Measurements from ENCODE around the gene PTGER1. TPM values are rescaled to one million over a fixed set of nuclear protein-coding genes. Genes with fewer than 3 reads are reported as not detected.

Gene PTGER1
- total and polyA plus RNA-seq, 2 of the 4 experiments (the other 2 are of a cell fraction), result 0.54 to 0.60 TPM

DNA sequence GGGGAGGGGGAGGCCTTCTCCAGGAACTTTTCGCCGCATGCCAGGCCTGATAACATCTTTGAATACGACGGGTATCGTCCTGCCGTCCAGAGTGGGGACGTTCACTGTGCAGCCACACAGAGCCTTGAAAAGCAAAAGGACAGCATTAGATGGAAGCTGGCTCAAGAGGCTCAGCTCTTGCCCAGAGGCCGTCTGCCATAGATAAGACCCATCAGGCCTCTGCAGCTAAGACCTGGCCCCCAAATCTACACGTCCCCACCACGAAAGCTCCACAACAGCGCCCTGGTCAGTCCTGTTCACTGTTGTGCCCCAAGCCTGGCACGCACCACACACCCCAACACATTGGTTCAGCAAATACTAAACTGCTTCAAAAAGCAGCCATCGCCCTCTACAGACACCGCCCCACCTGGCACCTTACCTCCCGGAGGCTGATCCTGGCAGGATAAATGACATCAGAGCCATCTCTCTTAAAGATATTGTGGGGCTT, 40.9 kb upstream of the PTGER1 start:
- H4K5ac ChIP-seq (ENCODE audit: low read depth, low read length), result no peak overlapping the region
- H2AFZ ChIP-seq (replicated peaks; ENCODE audit: low read length, poor library complexity), result no peak overlapping the region
- H3K27ac ChIP-seq (ENCODE audit: insufficient read depth, low read length), result no peak overlapping the region
- H3K4me1 ChIP-seq (ENCODE audit: control insufficient read depth, insufficient read depth, low read length), result peaks cover 18% of the 10 kb centered on the region
- BruUV-seq (replicated peaks), result no TSS peak
- H3K18ac ChIP-seq (ENCODE audit: low read depth, low read length), result no peak overlapping the region
- H2BK20ac ChIP-seq (ENCODE audit: low read depth, low read length), result no peak overlapping the region
- no peak overlapping the region for H3K9ac ChIP-seq (ENCODE audit: low read depth, low read length)
- ChIA-PET POLR2A (ENCODE audit: unreplicated experiment) (interaction anchor here (0.7 kb wide), 1 partner anchor 13 kb away, joined by 3 read pairs; no protein-coding TSS in a partner anchor), CTCF (no interaction called here)
- no peak overlapping the region for H2BK120ac ChIP-seq (ENCODE audit: low read depth, low read length)
- 0 out of 2 replicates have a peak, but pooled peaks have one; percentile 4 for TF ChIP-seq POLR2A (IDR thresholded peaks at IDR 0.05; ENCODE audit: low read depth, low read length)
- TF ChIP-seq, protein P1, sequence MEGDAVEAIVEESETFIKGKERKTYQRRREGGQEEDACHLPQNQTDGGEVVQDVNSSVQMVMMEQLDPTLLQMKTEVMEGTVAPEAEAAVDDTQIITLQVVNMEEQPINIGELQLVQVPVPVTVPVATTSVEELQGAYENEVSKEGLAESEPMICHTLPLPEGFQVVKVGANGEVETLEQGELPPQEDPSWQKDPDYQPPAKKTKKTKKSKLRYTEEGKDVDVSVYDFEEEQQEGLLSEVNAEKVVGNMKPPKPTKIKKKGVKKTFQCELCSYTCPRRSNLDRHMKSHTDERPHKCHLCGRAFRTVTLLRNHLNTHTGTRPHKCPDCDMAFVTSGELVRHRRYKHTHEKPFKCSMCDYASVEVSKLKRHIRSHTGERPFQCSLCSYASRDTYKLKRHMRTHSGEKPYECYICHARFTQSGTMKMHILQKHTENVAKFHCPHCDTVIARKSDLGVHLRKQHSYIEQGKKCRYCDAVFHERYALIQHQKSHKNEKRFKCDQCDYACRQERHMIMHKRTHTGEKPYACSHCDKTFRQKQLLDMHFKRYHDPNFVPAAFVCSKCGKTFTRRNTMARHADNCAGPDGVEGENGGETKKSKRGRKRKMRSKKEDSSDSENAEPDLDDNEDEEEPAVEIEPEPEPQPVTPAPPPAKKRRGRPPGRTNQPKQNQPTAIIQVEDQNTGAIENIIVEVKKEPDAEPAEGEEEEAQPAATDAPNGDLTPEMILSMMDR (conservative IDR thresholded peaks at IDR 0.05; ENCODE audit: low read depth, low read length), result no peak
- no peak overlapping the region for H3K4ac ChIP-seq (ENCODE audit: low read depth, low read length)
- 0 out of 2 replicates have a peak overlapping the region, but pooled peaks have one; percentile 14 for H3K14ac ChIP-seq (replicated peaks; ENCODE audit: low read depth, low read length)
- H2BK5ac ChIP-seq (ENCODE audit: low read depth, low read length, poor library complexity, severe bottlenecking), result no peak overlapping the region
- peaks cover 27% of the 10 kb centered on the region for H3K36me3 ChIP-seq (ENCODE audit: control insufficient read depth, insufficient read depth, low read length)
- H3K23ac ChIP-seq (ENCODE audit: low read depth, low read length), result peak overlapping the region; percentile 87; the same call in 1 of the 2 replicates
- 0 out of 2 replicates have a peak overlapping the region, but pooled peaks have one; percentile 3 for H2AK5ac ChIP-seq (ENCODE audit: low read depth, low read length)
- no peaks in the 10 kb centered on the region for H3K27me3 ChIP-seq (ENCODE audit: control insufficient read depth, insufficient read depth, low read length)
- peaks cover 23 to 59% of the 10 kb centered on the region in 2 experiments for H3K79me1 ChIP-seq (ENCODE audit: low read depth in 1 of 2, low read length in 2 of 2)
- in situ Hi-C loops (cut with MboI; ENCODE audit: low sequenced_read_pairs), result no loop called here
- peak overlapping the region; percentile 3; the same call in 1 of the 2 replicates for H3K4me3 ChIP-seq (ENCODE audit: insufficient read depth, low read depth, low read length)
- H3K9me3 ChIP-seq (ENCODE audit: control insufficient read depth, insufficient read depth, low read length), result no peaks in the 10 kb centered on the region
- H3K56ac ChIP-seq (ENCODE audit: extremely low read depth, insufficient read depth, low read length), result no peak overlapping the region
- 82% methylated on average over 9 of the region's 15 CpGs; no CpG with 5 or more reads in 1 of the 2 experiments for WGBS, 2 experiments (ENCODE audit: extremely low coverage in 2 of 2, insufficient read length in 1 of 2)
- H2AK9ac ChIP-seq (replicated peaks; ENCODE audit: low read depth, low read length, poor library complexity), result peak overlapping the region; percentile 38
- peak overlapping the region; percentile 98 for H3K4me2 ChIP-seq (ENCODE audit: low read depth, low read length)
- intact Hi-C loops (cut with micrococcal nuclease), result no loop called here
- no peak overlapping the region for H4K91ac ChIP-seq (ENCODE audit: insufficient read depth, low read depth, low read length)
- no peak overlapping the region for H2BK15ac ChIP-seq (ENCODE audit: low read depth, low read length)
- H4K8ac ChIP-seq (ENCODE audit: low read depth in 2 of 2, low read length in 2 of 2), result no peak overlapping the region
- dilution Hi-C loops (cut with HindIII; ENCODE audit: low sequenced_read_pairs, unreplicated experiment), result no loop called here
- H3K9me1 ChIP-seq (ENCODE audit: insufficient read depth, low read length), result peaks cover 23% of the 10 kb centered on the region
- peaks cover 43% of the 10 kb centered on the region for H4K20me1 ChIP-seq (ENCODE audit: insufficient read depth, low read length)
- ATAC-seq (ENCODE audit: low read depth) (no peak), DNase-seq (no peak)
